K562 (cell line): Measurements from ENCODE around the gene ACAD10. TPM values are rescaled to one million over a fixed set of nuclear protein-coding genes. Genes with fewer than 3 reads are reported as not detected.

ENCODE experiments used
- DMBX1 ChIP-seq: fragments of 250-450 bp; sonication (Bioruptor Pico); IDR thresholded peaks from 2 replicates; pipeline ENCODE4 v1.8.0; 2022; ENCODE audit warnings: inconsistent platforms, mild to moderate bottlenecking, moderate library complexity, borderline replicate concordance
- MAZ ChIP-seq, 2 experiments: fragments of 450-650 bp in 1 of 2; sonication (generic) in 1 of 2; formaldehyde crosslinking; IDR thresholded peaks in 1 of 2; conservative IDR thresholded peaks in 1 of 2; 2 replicates each; pipeline versions ENCODE4 v1.4.0 to v1.5.0; 2020; ENCODE audit warnings: mild to moderate bottlenecking in 1 of 2, missing genetic modification reagents in 1 of 2
- TEAD1 ChIP-seq, 2 experiments: fragments of 450-650 bp in 1 of 2; sonication (generic) in 1 of 2; formaldehyde crosslinking; IDR thresholded peaks; 2 replicates each; pipeline versions ENCODE4 v1.4.0 to v1.8.0; 2020 to 2022; ENCODE audit warnings: mild to moderate bottlenecking in 2 of 2, missing genetic modification reagents in 1 of 2
- ZNF282 ChIP-seq: sonication (generic); formaldehyde crosslinking; IDR thresholded peaks from 2 replicates; pipeline ENCODE4 v1.8.1; 2023; ENCODE audit warnings: missing genetic modification reagents
- polyA plus RNA-seq, 8 experiments: library from polyadenylated mRNA; depleted of rRNA in 4 of 8; stranded (reverse) in 5 of 8; unstranded in 3 of 8; fragments of >200 nt; fragmentation: Nextera tagmentation in 2 of 8; fragmentation: Illumina TruSeq in 1 of 8; extraction: Ambion mirVana in 2 of 8; extraction: Trizol in 1 of 8; gene quantifications; 2 replicates each; pipeline versions ENCODE4 v1.2.1 to v1.2.3, GENCODE V29; 2011 to 2014; ENCODE audit warnings: inconsistent platforms in 1 of 8, missing spikeins in 1 of 8
- total RNA-seq, 7 experiments: library from RNA; depleted of rRNA in 6 of 7; stranded (reverse); fragments of >200 nt in 6 of 7; fragmentation: Illumina TruSeq in 2 of 7; extraction: Trizol in 2 of 7; gene quantifications; 2 replicates each; pipeline versions ENCODE4 v1.2.1 to v1.2.3, GENCODE V29; 2011 to 2021; ENCODE audit warnings: low replicate concordance in 1 of 7
- TF ChIP-seq, protein P1 (sequence below): fragments of 450-650 bp; IDR thresholded peaks from 2 replicates; pipeline ENCODE4 v1.6.1; 2016; ENCODE audit warnings: low read depth, mild to moderate bottlenecking, moderate library complexity
- TF ChIP-seq, protein P2 (sequence below): sonication (generic); formaldehyde crosslinking; IDR thresholded peaks from 2 replicates; pipeline ENCODE4 v1.8.0; 2023; ENCODE audit warnings: mild to moderate bottlenecking, missing genetic modification reagents

ACAD10 gene
- total and polyA plus RNA-seq, 9 of the 15 experiments (the other 6 are each of a cell fraction or from before 2014, with no cell fraction given) = 2.3 to 19.2 (median 12.0) TPM

DNA sequence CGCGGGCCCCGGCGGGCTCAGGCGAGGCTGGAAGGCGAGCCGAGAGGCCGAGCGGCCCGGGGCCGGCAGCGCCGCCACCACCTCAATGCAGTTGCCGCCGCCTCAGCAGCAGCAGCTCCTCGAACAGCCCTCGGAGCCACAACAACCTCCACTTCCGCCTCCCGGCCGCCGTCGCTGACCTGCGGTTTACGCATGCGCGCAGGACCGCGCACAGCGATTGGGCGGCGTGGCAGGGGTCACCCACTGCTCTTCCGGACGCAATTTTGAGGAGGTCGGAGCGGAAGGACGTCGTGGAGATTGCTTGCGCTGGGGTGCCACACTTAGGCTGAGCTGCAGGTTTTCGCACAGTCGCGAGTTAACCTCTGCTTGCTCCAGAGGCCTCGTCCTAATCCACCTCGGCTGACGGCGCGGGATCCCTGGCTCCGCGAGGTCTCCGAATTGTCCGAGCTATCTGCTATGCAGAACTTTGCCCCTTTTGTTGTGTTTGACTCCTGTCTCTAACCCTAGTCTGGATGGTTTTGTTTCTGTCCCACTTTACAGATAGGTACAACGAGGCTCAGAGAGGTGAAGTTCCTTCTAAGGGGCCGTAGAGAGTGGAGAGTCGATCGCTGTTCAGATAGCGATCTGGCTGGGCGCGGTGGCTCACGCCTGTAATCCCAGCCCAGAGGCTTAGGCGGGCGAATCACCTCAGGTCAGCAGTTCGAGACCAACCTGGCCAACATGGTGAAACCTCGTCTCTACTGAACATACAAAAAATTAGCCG, at the start of gene ACAD10, which contains the start of gene BRAP (continued):
- no peak for TF ChIP-seq ZNF282 (CRISPR knock-in tag)
- peak in 1 of 2 experiments; percentile 68; a peak in 1 of 4 replicates for TF ChIP-seq TEAD1 (CRISPR knock-in tag; IDR thresholded peaks at IDR 0.05)
- TF ChIP-seq MAZ (CRISPR knock-in tag; conservative IDR thresholded peaks at IDR 0.05 in 1 of 2, IDR thresholded peaks at IDR 0.05 in 1 of 2) = no peak; a peak in 3 of 4 replicates
- TF ChIP-seq, protein P1, sequence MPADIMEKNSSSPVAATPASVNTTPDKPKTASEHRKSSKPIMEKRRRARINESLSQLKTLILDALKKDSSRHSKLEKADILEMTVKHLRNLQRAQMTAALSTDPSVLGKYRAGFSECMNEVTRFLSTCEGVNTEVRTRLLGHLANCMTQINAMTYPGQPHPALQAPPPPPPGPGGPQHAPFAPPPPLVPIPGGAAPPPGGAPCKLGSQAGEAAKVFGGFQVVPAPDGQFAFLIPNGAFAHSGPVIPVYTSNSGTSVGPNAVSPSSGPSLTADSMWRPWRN = peak; percentile 65; the same call in 1 of the 2 replicates
- TF ChIP-seq DMBX1 (CRISPR knock-in tag) = 0 out of 2 replicates have a peak, but pooled peaks have one; percentile 54
- TF ChIP-seq, protein P2, sequence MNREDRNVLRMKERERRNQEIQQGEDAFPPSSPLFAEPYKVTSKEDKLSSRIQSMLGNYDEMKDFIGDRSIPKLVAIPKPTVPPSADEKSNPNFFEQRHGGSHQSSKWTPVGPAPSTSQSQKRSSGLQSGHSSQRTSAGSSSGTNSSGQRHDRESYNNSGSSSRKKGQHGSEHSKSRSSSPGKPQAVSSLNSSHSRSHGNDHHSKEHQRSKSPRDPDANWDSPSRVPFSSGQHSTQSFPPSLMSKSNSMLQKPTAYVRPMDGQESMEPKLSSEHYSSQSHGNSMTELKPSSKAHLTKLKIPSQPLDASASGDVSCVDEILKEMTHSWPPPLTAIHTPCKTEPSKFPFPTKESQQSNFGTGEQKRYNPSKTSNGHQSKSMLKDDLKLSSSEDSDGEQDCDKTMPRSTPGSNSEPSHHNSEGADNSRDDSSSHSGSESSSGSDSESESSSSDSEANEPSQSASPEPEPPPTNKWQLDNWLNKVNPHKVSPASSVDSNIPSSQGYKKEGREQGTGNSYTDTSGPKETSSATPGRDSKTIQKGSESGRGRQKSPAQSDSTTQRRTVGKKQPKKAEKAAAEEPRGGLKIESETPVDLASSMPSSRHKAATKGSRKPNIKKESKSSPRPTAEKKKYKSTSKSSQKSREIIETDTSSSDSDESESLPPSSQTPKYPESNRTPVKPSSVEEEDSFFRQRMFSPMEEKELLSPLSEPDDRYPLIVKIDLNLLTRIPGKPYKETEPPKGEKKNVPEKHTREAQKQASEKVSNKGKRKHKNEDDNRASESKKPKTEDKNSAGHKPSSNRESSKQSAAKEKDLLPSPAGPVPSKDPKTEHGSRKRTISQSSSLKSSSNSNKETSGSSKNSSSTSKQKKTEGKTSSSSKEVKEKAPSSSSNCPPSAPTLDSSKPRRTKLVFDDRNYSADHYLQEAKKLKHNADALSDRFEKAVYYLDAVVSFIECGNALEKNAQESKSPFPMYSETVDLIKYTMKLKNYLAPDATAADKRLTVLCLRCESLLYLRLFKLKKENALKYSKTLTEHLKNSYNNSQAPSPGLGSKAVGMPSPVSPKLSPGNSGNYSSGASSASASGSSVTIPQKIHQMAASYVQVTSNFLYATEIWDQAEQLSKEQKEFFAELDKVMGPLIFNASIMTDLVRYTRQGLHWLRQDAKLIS (CRISPR knock-in tag) = 0 out of 2 replicates have a peak, but pooled peaks have one; percentile 49
